Fibroblast of skin of back (primary cell): ENCODE measurements around the gene MVD.
"Not testable (repeated sequence)": the region's sequence is repeated elsewhere in the genome, so short reads cannot be mapped to it uniquely, and the experiment has no call there.

ENCODE experiments used
- DNase-seq: peaks from one replicate; pipeline ENCODE4 v3.0.0-alpha.2; 2013

Gene MVD

GRCh38 chr16:88623858-88624257 is 39.0 kb downstream of the MVD start:
- no peak for DNase-seq

- DNase-seq: no peak
Observed at GRCh38 chr16:88622866-88623265, 40.0 kb downstream of the MVD start.

- no peak for DNase-seq
Observed at GRCh38 chr16:88622125-88622524, 40.8 kb downstream of the MVD start.

DNA sequence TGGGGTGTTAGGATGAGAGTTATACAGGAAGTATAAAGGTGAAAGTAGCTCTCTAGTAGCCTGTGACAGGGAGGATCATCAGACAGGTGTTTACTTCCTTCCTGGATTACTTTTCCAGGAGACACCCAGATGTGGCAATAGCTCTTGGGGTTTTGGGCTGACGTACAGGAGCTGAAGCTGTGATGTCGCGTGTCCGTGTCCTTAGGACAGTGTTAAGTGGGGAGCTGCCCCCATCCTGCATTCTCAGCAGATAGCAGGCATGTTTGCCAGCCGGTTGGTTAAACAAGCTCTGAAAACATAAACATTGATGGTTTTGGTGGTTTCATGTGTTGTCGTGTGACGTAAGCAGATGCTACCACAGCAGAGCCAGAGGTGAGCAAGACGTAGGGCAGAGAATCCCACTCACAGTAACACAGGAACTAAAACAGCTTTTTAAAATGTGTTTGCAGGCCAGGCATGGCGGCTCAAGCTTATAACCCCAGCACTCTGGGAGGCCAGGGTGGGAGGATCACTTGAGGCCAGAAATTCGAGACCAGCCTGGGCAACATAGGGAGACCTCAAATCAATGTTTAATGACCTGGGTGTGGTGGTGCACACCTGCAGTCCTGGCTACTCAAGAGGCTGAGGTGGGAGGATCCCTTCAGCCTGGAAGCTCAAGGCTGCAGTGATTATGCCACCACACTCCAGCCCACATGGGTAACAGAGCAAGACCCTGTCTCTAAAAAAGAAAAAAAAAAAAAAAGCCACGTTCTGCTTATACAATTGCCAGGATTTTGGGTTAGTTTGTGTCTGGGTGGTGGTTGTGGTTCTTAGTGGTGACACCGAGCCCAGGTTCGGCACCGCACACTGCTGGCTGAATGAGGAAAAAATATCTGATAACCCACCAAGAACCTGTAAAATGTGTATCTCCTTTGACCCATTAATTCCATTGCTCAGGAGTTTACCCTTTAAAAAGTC is 42.8 kb downstream of the MVD start:
- DNase-seq: no peak

DNA sequence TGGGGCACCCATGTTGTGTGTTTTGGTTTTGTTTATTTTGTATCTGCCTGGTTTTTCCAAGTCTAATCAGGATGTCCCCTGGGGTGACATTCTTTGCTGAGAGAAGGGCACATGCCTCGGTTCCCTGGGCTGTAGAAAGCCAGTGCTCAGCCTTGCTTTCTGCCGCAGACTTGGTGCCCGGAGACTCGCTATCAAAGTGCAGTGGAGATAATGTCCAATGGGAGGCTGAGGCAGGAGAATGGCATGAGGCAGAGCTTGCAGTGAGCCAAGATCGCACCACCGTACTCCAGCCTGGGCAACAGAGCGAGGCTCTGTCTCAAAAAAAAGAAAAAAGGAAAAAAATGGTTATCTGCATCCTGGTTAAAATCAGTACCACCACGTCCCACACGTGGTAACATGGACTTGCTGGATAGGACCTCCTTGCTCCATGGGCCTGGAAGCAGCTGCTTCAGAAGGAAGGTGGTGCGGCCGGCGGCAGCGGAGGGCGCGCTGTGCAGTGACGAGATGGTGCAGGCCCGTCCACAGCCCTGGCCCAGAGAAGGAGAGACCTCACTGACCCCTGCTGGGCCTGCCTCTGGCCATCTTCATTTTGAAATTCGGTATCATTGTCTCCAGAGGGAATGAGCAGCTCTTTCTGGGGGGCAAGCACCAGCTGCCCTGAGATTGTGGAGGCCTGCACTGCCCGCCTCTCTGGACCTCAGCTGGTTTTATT is 43.8 kb downstream of the MVD start:
- no peak for DNase-seq

DNA sequence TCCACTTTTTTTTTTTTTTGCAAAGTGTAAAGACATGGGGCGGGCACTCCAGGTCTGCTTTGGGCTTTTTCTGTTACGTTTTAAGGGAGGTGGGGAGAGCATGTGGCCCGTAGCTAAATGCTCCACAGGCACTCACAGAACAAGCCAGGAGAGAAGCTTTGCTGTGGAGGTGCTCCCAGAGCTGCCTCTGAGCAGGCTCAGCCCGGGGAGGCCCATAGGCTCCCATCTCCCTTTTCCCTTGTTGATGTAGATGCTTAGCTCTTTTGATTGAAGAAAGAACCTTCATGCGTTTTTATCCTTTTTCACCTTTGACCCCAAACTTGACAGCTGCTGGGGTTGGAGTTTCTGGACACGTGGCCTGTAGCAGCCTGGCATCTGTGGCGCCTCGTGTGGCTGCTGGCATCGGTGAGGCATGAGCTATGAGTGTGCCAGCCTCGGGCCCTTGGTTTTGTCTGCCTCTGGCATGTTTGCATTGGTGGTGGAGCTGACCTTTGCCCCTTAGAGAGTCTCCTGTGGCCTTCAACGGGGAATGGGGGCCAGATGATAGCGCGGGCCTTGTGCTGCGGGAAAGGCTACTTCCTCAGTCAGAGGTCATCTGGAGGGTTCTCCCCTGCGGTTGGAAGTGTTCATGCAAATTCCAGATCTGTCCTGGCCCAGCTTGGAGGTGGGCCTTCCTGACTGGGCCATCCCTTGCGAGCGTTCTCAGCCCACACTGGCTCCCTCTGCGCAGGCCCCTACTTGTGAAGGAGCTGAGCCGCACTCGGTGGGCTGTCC is 44.5 kb downstream of the MVD start:
- DNase-seq: no peak

GRCh38 chr16:88617268-88618031 is 45.4 kb downstream of the MVD start:
- no peak for DNase-seq

DNA sequence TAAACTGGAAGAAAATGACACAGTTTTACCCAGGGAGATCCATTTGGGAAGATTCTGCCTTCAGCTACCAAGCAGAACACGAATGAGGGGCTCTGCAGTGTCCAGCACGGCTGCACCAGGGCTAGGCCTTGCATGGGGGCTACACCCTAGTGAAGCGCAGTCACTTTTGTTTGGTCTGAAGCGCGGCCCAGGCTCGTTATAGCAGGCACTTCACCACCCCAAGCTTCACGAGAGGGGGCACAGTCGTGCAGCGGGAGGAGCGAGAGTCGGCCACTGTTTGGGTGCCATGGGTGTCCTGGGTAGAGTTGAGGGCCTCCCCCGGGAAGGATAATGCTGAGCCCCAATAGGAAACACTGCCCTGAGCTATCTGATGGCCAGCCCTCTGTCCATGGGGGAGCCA is 46.2 kb downstream of the MVD start:
- no peak for DNase-seq

- no peak for DNase-seq
Observed at GRCh38 chr16:88616320-88616719, 46.6 kb downstream of the MVD start.

DNA sequence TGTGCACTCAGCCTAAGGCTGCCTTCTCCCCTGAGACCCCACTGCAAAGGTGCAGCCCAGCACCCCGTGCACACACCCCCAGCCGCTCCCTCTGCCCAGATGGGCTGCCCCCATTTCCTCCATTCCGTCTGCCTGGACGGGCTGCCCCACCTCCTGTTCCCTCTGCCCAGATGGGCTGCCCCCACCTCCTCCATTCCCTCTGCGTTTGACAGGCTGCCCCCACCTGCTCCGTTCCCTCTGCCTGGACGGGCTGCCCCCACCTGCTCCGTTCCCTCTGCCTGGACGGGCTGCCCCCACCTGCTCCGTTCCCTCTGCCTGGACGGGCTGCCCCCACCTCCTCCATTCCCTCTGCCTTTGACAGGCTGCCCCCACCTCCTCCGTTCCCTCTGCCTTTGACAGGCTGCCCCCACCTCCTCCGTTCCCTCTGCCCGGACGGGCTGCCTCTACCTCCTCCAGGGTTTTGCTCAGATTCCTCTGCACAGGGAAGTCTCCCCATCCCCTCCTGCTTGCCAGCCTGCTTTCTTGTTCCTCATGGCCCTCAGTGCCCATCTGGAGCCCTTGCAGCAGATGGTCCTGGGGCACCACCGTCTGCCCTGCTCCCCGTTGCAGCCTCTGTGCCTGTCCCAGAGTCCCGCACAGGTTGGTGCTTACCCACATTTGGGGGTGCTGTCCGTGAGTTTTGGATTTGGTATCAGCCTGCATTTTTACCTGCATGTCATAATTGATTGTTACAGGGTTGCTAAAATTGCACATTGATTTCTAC is 47.9 kb downstream of the MVD start:
- no peak for DNase-seq

- no peak for DNase-seq
Observed at GRCh38 chr16:88613911-88614817, 48.7 kb downstream of the MVD start.

- DNase-seq: no peak
Observed at GRCh38 chr16:88613293-88613692, 49.6 kb downstream of the MVD start.

GRCh38 chr16:88610909-88611812 is 51.7 kb downstream of the MVD start:
- no peak for DNase-seq

DNA sequence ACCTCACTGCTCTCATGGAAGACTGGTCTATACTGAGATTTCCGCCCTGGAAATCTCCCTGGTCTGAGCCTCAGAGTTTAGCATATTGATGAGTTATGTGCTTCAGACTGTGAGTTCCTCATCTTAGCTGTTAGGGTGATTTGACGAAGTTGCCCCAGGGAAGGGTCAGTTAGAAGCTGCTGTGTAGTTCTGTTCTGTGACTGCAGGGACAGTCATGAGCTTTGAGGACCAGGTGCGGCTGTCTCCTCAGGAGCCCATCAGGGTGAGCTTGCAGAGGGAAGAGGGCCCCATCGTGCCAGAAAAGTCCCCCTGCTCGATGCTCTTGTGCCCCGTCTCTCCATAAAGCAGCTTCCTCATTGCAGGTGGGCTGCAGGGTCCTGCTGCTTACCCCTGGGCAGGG is 52.8 kb downstream of the MVD start:
- DNase-seq: no peak

- not testable (repeated sequence) for DNase-seq
Observed at GRCh38 chr16:88609426-88609825, 53.5 kb downstream of the MVD start.

- no peak for DNase-seq
Observed at GRCh38 chr16:88608076-88608475, 54.8 kb downstream of the MVD start.

DNA sequence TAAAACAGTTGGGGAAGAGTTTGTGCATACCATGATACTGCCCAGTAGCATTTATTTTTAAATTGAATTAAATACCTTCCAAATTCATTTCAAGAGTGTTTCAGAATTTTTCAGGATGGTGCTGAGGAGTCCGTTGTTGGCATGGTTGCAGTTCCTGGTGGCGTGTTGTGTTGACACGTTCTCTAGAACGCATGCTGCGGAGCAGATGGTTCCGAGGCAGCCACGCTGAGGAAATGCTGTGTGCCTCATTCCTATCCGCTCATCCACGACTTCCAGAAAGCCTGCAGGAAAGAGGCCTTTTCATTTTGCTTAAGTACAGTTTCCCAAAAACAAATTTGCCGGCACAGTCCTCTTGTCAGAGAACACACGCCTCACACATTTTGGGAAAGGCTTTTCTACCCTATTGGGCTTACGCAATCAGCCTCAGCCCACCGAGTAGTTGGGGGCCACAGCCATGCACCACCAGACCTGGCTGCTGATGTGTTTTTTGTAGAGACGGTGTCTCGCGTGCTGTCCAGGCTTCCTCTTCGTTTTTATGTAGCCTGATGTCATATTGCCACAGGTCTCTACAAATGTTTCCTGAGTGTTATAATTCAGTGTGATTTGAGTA is 56.6 kb downstream of the MVD start:
- no peak for DNase-seq

DNA sequence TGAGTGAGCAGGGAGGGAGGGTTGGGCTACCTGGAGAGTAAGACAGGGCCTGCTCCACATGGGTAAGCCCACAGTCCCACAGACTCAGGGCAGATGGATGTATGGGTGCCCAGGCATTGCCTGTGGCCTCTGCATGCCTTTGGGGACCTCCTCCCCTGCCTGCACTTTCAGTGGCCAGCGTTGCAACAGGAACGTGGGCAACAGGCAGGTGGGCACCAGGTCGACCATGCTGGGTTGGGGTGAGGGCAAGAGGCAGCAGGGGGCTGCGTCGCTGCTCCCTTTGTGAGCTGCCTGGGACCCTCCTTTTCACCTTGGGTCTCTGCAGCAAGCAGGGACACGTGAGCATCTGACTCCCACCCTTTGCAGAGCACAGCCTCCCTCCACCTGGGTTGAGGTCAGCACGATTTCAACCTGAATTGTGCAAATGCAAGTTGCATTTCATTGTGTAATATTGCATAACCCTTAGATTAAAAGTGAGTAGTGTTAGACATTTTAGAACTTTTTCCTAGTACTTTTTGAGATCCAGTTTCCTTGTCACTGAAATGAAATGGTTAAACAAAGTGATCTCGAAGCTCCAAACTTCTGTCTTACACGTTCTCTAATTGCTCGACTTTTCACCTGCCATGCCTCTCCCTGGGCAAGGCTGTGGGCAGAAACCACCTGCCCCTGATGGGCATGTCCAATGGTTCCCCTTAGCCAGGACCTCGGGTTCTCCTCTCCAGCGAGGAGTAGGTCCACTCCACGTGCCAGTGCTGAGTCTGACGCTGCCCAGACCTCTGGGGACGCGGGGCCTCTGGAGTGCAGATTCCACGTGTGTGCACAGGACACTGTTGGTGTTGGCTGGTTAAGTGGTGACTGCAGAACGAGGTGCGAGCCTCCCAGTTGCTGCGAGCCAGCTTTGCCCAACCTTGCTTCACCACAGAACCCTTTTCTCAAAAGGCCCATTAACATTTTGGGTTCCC is 57.4 kb downstream of the MVD start:
- no peak for DNase-seq
